ENCODE measurements around the gene RHOH.
"Not testable (repeated sequence)": the region's sequence is repeated elsewhere in the genome, so short reads cannot be mapped to it uniquely, and the experiment has no call there.

The RHOH gene

GRCh38 chr4:40262077-40262528 is 65.3 kb downstream of the RHOH start:
- no peak for DNase-seq (ENCODE audit: low spot score)

- no peak for DNase-seq (ENCODE audit: low spot score)
Measured at GRCh38 chr4:40262861-40263260, 66.0 kb downstream of the RHOH start.

- no peak for DNase-seq (ENCODE audit: low spot score)
Measured at GRCh38 chr4:40264497-40264896, 67.7 kb downstream of the RHOH start.

GRCh38 chr4:40264995-40265909 is 68.4 kb downstream of the RHOH start:
- DNase-seq (ENCODE audit: low spot score) = peak; percentile 74

- DNase-seq (ENCODE audit: low spot score) = no peak
Measured at GRCh38 chr4:40265910-40266274, 69.1 kb downstream of the RHOH start.

- no peak for DNase-seq (ENCODE audit: low spot score)
Measured at GRCh38 chr4:40269133-40269532, 72.3 kb downstream of the RHOH start.

GRCh38 chr4:40270609-40271008 is 73.8 kb downstream of the RHOH start:
- no peak for DNase-seq (ENCODE audit: low spot score)

- no peak for DNase-seq (ENCODE audit: low spot score)
Measured at GRCh38 chr4:40275065-40275730, 78.4 kb downstream of the RHOH start.

- DNase-seq (ENCODE audit: low spot score) = no peak
Measured at GRCh38 chr4:40276546-40276945, 79.7 kb downstream of the RHOH start.

GRCh38 chr4:40280586-40280985 is 83.8 kb downstream of the RHOH start:
- no peak for DNase-seq (ENCODE audit: low spot score)

- DNase-seq (ENCODE audit: low spot score) = no peak
Measured at GRCh38 chr4:40281099-40281498, 84.3 kb downstream of the RHOH start.

- DNase-seq (ENCODE audit: low spot score) = no peak
Measured at GRCh38 chr4:40281913-40282312, 85.1 kb downstream of the RHOH start.

GRCh38 chr4:40282857-40283256 is 86.0 kb downstream of the RHOH start:
- DNase-seq (ENCODE audit: low spot score) = not testable (repeated sequence)

GRCh38 chr4:40283413-40283812 is 86.6 kb downstream of the RHOH start:
- no peak for DNase-seq (ENCODE audit: low spot score)

GRCh38 chr4:40283968-40284367 is 87.1 kb downstream of the RHOH start:
- no peak for DNase-seq (ENCODE audit: low spot score)

- DNase-seq (ENCODE audit: low spot score) = no peak
Measured at GRCh38 chr4:40285692-40286091, 88.9 kb downstream of the RHOH start.

- no peak for DNase-seq (ENCODE audit: low spot score)
Measured at GRCh38 chr4:40288566-40288965, 91.7 kb downstream of the RHOH start.

- no peak for DNase-seq (ENCODE audit: low spot score)
Measured at GRCh38 chr4:40289366-40290188, 92.7 kb downstream of the RHOH start.

GRCh38 chr4:40290611-40291186 is 93.9 kb downstream of the RHOH start:
- not testable (repeated sequence) for DNase-seq (ENCODE audit: low spot score)

- DNase-seq (ENCODE audit: low spot score) = no peak
Measured at GRCh38 chr4:40292313-40292759, 95.5 kb downstream of the RHOH start.

- no peak for DNase-seq (ENCODE audit: low spot score)
Measured at GRCh38 chr4:40294339-40294738, 97.5 kb downstream of the RHOH start.

GRCh38 chr4:40295030-40295429 is 98.2 kb downstream of the RHOH start:
- DNase-seq (ENCODE audit: low spot score) = not testable (repeated sequence)

All from ecto neural progenitor cell (in vitro differentiated cells).